ENCODE measurements around the gene GAD1. TPM values are rescaled to one million over a fixed set of nuclear protein-coding genes. Genes with fewer than 3 reads are reported as not detected.

Gene GAD1
- total RNA-seq, 1 donor from 2014 or later, result 2.2 TPM

GRCh38 chr2:170905864-170906263 is 89.2 kb downstream of the GAD1 start:
- no peak overlapping the region for H3K27ac Mint-ChIP-seq
- H3K4me1 Mint-ChIP-seq (ENCODE audit: unreplicated experiment), result no peaks in the 10 kb centered on the region
- no peak for TF ChIP-seq CTCF (conservative IDR thresholded peaks at IDR 0.05)
- no peaks in the 10 kb centered on the region for H3K36me3 Mint-ChIP-seq
- H3K27me3 Mint-ChIP-seq, result peaks cover 8% of the 10 kb centered on the region
- no peak for DNase-seq (ENCODE audit: extremely low spot score, unreplicated experiment)
- no peak overlapping the region for H3K4me3 Mint-ChIP-seq
- H3K9me3 Mint-ChIP-seq, result peaks cover 4% of the 10 kb centered on the region

Other genes with a start within 250 kb of the GAD1 start
- 1.1 and 4.4 TPM in 2 replicates for gene SP5, start 101.5 kb upstream of the GAD1 start, total RNA-seq (ENCODE audit: low replicate concordance)
- not detected in 2 replicates for gene ERICH2, start 46.5 kb upstream of the GAD1 start, total RNA-seq (ENCODE audit: low replicate concordance)
- gene GORASP2, start 112.4 kb downstream of the GAD1 start, total RNA-seq (ENCODE audit: low replicate concordance), result 77.7 and 110 TPM in 2 replicates

All from type B pancreatic cell (in vitro differentiated cells).